CD14-positive monocyte (primary cell): ENCODE data around the gene KRTAP10-6. TPM values are rescaled to one million over a fixed set of nuclear protein-coding genes. Genes with fewer than 3 reads are reported as not detected.

Source experiments
- DNase-seq, 3 donors: peaks; one replicate each; pipeline ENCODE4 v3.0.0-alpha.2; 2011 to 2022
- H2AFZ ChIP-seq: 2 replicates; pipeline ENCODE4 v1.6.0; 2012; ENCODE audit warnings: mild to moderate bottlenecking, low read depth, low read length, inconsistent platforms; ENCODE audit not compliant: insufficient read depth, poor library complexity, severe bottlenecking
- H3K27ac ChIP-seq, 2 donors: 1 replicate in 1 of 2; 2 replicates in 1 of 2; pipeline ENCODE4 v1.5.1; 2012 to 2013; ENCODE audit warnings: low read length in 2 of 2, control low read depth in 1 of 2, inconsistent platforms in 1 of 2, low read depth in 1 of 2, mild to moderate bottlenecking in 1 of 2
- H3K27me3 ChIP-seq, 2 donors: one replicate each; pipeline versions ENCODE4 v1.6.0 to v1.6.1; 2011 to 2013; ENCODE audit warnings: low read length in 2 of 2; ENCODE audit not compliant: control insufficient read depth in 2 of 2, insufficient read depth in 2 of 2
- H3K36me3 ChIP-seq, 2 donors: replicated peaks in 1 of 2; 1 replicate in 1 of 2; 2 replicates in 1 of 2; pipeline versions ENCODE4 v1.5.1 to v1.6.1; 2012 to 2013; ENCODE audit warnings: low read length in 2 of 2, control low read depth in 1 of 2, inconsistent platforms in 1 of 2, mild to moderate bottlenecking in 1 of 2; ENCODE audit not compliant: insufficient read depth in 2 of 2, control insufficient read depth in 1 of 2
- H3K4me1 ChIP-seq, 2 donors: 1 replicate in 1 of 2; 2 replicates in 1 of 2; pipeline versions ENCODE4 v1.5.1 to v1.6.1; 2012 to 2013; ENCODE audit warnings: low read length in 2 of 2, control low read depth in 1 of 2, inconsistent platforms in 1 of 2, mild to moderate bottlenecking in 1 of 2, moderate library complexity in 1 of 2; ENCODE audit not compliant: insufficient read depth in 2 of 2, control insufficient read depth in 1 of 2
- H3K4me2 ChIP-seq: replicated peaks from 2 replicates; pipeline ENCODE3; 2012; ENCODE audit warnings: low read length, moderate library complexity, mild to moderate bottlenecking; ENCODE audit not compliant: poor library complexity, severe bottlenecking; ENCODE audit errors: extremely low read depth
- H3K4me3 ChIP-seq, 3 experiments: fragments of 200-600 bp in 1 of 3; sonication (generic) in 1 of 3; replicated peaks in 1 of 3; 1 replicate in 2 of 3; 2 replicates in 1 of 3; pipeline ENCODE4 v1.5.1; 2011 to 2013; ENCODE audit warnings: low read length in 3 of 3, mild to moderate bottlenecking in 3 of 3, control low read depth in 2 of 3, low read depth in 2 of 3, inconsistent platforms in 1 of 3, moderate library complexity in 1 of 3
- H3K79me2 ChIP-seq: 2 replicates; pipeline ENCODE4 v1.6.0; 2012; ENCODE audit warnings: mild to moderate bottlenecking, control low read depth, inconsistent platforms, low read length, moderate library complexity; ENCODE audit not compliant: insufficient read depth
- H3K9ac ChIP-seq: 2 replicates; pipeline ENCODE4 v1.6.0; 2017; ENCODE audit warnings: low read length, mild to moderate bottlenecking; ENCODE audit not compliant: insufficient read depth, poor library complexity, severe bottlenecking
- H3K9me3 ChIP-seq, 2 donors: replicated peaks in 1 of 2; 1 replicate in 1 of 2; 2 replicates in 1 of 2; pipeline versions ENCODE4 v1.5.1 to v1.6.1; 2012 to 2013; ENCODE audit warnings: low read length in 2 of 2, control low read depth in 1 of 2; ENCODE audit not compliant: control insufficient read depth in 1 of 2, insufficient read depth in 1 of 2
- H4K20me1 ChIP-seq: 2 replicates; pipeline ENCODE4 v1.6.0; 2012; ENCODE audit warnings: mild to moderate bottlenecking, low read length, control low read depth, moderate library complexity; ENCODE audit not compliant: insufficient read depth
- H3K27ac Mint-ChIP-seq, 7 donors: one replicate each; pipeline ENCODE4 v1.8.0; 2020; ENCODE audit warnings: mild to moderate bottlenecking in 7 of 7, mixed read lengths in 7 of 7, moderate library complexity in 6 of 7, inconsistent platforms in 2 of 7
- H3K27me3 Mint-ChIP-seq, 3 donors: one replicate each; pipeline ENCODE4 v1.8.0; 2021 to 2022; ENCODE audit warnings: low read depth in 3 of 3, mild to moderate bottlenecking in 3 of 3, mixed read lengths in 3 of 3, moderate library complexity in 3 of 3, inconsistent platforms in 1 of 3
- H3K36me3 Mint-ChIP-seq, 2 donors: one replicate each; pipeline ENCODE4 v1.8.0; 2020; ENCODE audit warnings: mixed read lengths in 2 of 2, inconsistent platforms in 1 of 2, mild to moderate bottlenecking in 1 of 2
- H3K4me1 Mint-ChIP-seq: one replicate; pipeline ENCODE4 v1.8.0; 2020; ENCODE audit warnings: mild to moderate bottlenecking, mixed read lengths
- H3K4me3 Mint-ChIP-seq, 2 donors: one replicate each; pipeline ENCODE4 v1.8.0; 2020; ENCODE audit warnings: mild to moderate bottlenecking in 2 of 2, mixed read lengths in 2 of 2, moderate library complexity in 1 of 2
- H3K9me3 Mint-ChIP-seq, 7 donors: one replicate each; pipeline ENCODE4 v1.8.0; 2020 to 2022; ENCODE audit warnings: mixed read lengths in 7 of 7, mild to moderate bottlenecking in 6 of 7, moderate library complexity in 6 of 7, inconsistent platforms in 2 of 7
- WGBS: methylation state at CpG from one replicate; pipeline ENCODE4 v1.1.5; 2013; ENCODE audit warnings: missing lambda C conversion rate; ENCODE audit not compliant: insufficient coverage; 5-methylcytosine and 5-hydroxymethylcytosine counted together
- intact Hi-C, 2 donors: fragments of 100-400 bp; cut with micrococcal nuclease; formaldehyde crosslinking; loops; one replicate each; pipeline versions ENCODE4 v1.15.0 to v1.15.1; 2023
- polyA plus RNA-seq, 3 donors: library from polyadenylated mRNA; depleted of rRNA in 1 of 3; unstranded in 2 of 3; stranded (reverse) in 1 of 3; fragments of 300-500 nt in 2 of 3; fragments of >200 nt in 1 of 3; fragmentation: Illumina TruSeq in 2 of 3; gene quantifications; 1 replicate in 2 of 3; 2 replicates in 1 of 3; pipeline ENCODE4 v1.2.3, GENCODE V29; 2012 to 2021
- TF ChIP-seq, protein P1 (sequence below): fragments of 200-600 bp; IDR thresholded peaks from one replicate; pipeline ENCODE4 v1.8.0; 2022; ENCODE audit warnings: antibody characterized with exemption, mild to moderate bottlenecking

KRTAP10-6 gene
- polyA plus RNA-seq, 3 donors: not detected

GRCh38 chr21:44632067-44632466 is 39.8 kb upstream of the KRTAP10-6 start:
- no peaks in the 10 kb centered on the region for H3K36me3 ChIP-seq
- intact Hi-C loops: no loop called here
- no peak overlapping the region for H3K9ac ChIP-seq
- peaks cover 19 to 27% of the 10 kb centered on the region in 2 donors for H3K9me3 ChIP-seq
- no peaks in the 10 kb centered on the region for H3K36me3 Mint-ChIP-seq
- no peak overlapping the region for H3K4me2 ChIP-seq
- H2AFZ ChIP-seq: no peak overlapping the region
- H3K4me3 Mint-ChIP-seq: no peak overlapping the region
- no CpG with 5 or more reads among the region's 1 CpG for WGBS
- H3K4me1 Mint-ChIP-seq: no peaks in the 10 kb centered on the region
- H3K4me1 ChIP-seq: no peaks in the 10 kb centered on the region
- H3K27ac ChIP-seq: no peak overlapping the region
- TF ChIP-seq, protein P1, sequence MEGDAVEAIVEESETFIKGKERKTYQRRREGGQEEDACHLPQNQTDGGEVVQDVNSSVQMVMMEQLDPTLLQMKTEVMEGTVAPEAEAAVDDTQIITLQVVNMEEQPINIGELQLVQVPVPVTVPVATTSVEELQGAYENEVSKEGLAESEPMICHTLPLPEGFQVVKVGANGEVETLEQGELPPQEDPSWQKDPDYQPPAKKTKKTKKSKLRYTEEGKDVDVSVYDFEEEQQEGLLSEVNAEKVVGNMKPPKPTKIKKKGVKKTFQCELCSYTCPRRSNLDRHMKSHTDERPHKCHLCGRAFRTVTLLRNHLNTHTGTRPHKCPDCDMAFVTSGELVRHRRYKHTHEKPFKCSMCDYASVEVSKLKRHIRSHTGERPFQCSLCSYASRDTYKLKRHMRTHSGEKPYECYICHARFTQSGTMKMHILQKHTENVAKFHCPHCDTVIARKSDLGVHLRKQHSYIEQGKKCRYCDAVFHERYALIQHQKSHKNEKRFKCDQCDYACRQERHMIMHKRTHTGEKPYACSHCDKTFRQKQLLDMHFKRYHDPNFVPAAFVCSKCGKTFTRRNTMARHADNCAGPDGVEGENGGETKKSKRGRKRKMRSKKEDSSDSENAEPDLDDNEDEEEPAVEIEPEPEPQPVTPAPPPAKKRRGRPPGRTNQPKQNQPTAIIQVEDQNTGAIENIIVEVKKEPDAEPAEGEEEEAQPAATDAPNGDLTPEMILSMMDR: no peak
- DNase-seq: no peak
- peaks cover 18 to 41% (median 32%) of the 10 kb centered on the region in 7 donors for H3K9me3 Mint-ChIP-seq
- no peaks in the 10 kb centered on the region for H4K20me1 ChIP-seq
- H3K27me3 ChIP-seq: no peaks in the 10 kb centered on the region
- H3K79me2 ChIP-seq: no peaks in the 10 kb centered on the region
- H3K27me3 Mint-ChIP-seq: peaks cover 4 to 22% (median 6%) of the 10 kb centered on the region in 3 donors
- no peak overlapping the region for H3K4me3 ChIP-seq
- no peak overlapping the region for H3K27ac Mint-ChIP-seq

DNA sequence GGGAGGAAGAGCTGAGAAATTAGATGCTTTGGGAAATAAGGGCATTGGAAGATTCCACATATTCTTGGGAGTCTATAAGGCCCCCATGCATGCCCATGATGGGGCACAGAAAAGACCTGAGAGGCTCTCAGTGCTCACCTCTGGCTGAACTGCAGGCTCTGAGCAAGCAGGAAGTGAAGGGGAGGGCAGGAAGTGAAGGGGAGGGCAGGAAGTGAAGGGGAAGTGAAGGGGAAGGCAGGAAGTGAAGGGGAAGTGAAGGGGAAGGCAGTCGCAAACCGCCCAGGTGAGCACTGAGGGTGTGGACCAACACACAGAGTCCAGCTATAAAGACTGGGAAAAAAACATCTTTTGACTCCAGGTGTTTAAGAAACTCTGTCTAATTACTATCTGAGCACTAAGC is 38.1 kb upstream of the KRTAP10-6 start:
- Mint-ChIP-seq H3K4me3 (no peak overlapping the region), H3K9me3 (peaks cover 23 to 50% (median 40%) of the 10 kb centered on the region in 7 donors), H3K27ac (no peak overlapping the region), H3K27me3 (peaks cover 6 to 21% (median 9%) of the 10 kb centered on the region in 3 donors), H3K36me3 (no peaks in the 10 kb centered on the region), H3K4me1 (no peaks in the 10 kb centered on the region)
- no peak for DNase-seq
- no peaks in the 10 kb centered on the region for H3K36me3 ChIP-seq
- intact Hi-C loops: no loop called here
- 80% methylated on average over 1 of the region's 2 CpGs for WGBS
- no peak overlapping the region for H3K4me2 ChIP-seq
- no peaks in the 10 kb centered on the region for H4K20me1 ChIP-seq
- peaks cover 19 to 30% of the 10 kb centered on the region in 2 donors for H3K9me3 ChIP-seq
- H3K4me1 ChIP-seq: no peaks in the 10 kb centered on the region
- no peak overlapping the region for H3K9ac ChIP-seq
- no peaks in the 10 kb centered on the region for H3K79me2 ChIP-seq
- no peak overlapping the region for H3K27ac ChIP-seq
- TF ChIP-seq, protein P1: no peak
- H2AFZ ChIP-seq: no peak overlapping the region
- H3K4me3 ChIP-seq: no peak overlapping the region
- no peaks in the 10 kb centered on the region for H3K27me3 ChIP-seq
